NCI-H128 (cell line): Measurements from ENCODE around the gene KITLG.
"Not testable (repeated sequence)": the region's sequence is repeated elsewhere in the genome, so short reads cannot be mapped to it uniquely, and the experiment has no call there.

Experiments
- DNase-seq: peaks from one replicate; lab custom pipeline; 2025; ENCODE audit not compliant: unreplicated experiment; lab: John Stamatoyannopoulos, UW

The KITLG gene

GRCh38 chr12:88576866-88577265 is 3.4 kb downstream of the KITLG start:
- DNase-seq = no peak

- DNase-seq = no peak
These were observed 4.8 kb downstream of the KITLG start for GRCh38 chr12:88575361-88575970.

GRCh38 chr12:88574278-88574677 is 6.0 kb downstream of the KITLG start:
- DNase-seq = no peak

- DNase-seq = no peak
These were observed 6.7 kb downstream of the KITLG start for GRCh38 chr12:88573583-88573982.

GRCh38 chr12:88572781-88573549 is 7.3 kb downstream of the KITLG start:
- no peak for DNase-seq

GRCh38 chr12:88571543-88571942 is 8.7 kb downstream of the KITLG start:
- no peak for DNase-seq

GRCh38 chr12:88570103-88570502 is 10.2 kb downstream of the KITLG start:
- DNase-seq = no peak

- DNase-seq = no peak
These were observed 13.8 kb downstream of the KITLG start for GRCh38 chr12:88566430-88566829.

GRCh38 chr12:88562846-88563582 is 17.3 kb downstream of the KITLG start:
- DNase-seq = no peak

GRCh38 chr12:88562151-88562550 is 18.1 kb downstream of the KITLG start:
- no peak for DNase-seq

GRCh38 chr12:88559772-88560171 is 20.5 kb downstream of the KITLG start:
- DNase-seq = no peak

GRCh38 chr12:88559199-88559598 is 21.1 kb downstream of the KITLG start:
- DNase-seq = no peak

- DNase-seq = no peak
These were observed 21.9 kb downstream of the KITLG start for GRCh38 chr12:88558340-88558867.

- DNase-seq = no peak
These were observed 24.0 kb downstream of the KITLG start for GRCh38 chr12:88556213-88556774.

- DNase-seq = peak; percentile 63
These were observed 26.2 kb downstream of the KITLG start for GRCh38 chr12:88553941-88554658.

GRCh38 chr12:88552610-88553079 is 27.6 kb downstream of the KITLG start:
- no peak for DNase-seq

- no peak for DNase-seq
These were observed 30.3 kb downstream of the KITLG start for GRCh38 chr12:88549929-88550328.

GRCh38 chr12:88547949-88548348 is 32.3 kb downstream of the KITLG start:
- DNase-seq = not testable (repeated sequence)

- DNase-seq = no peak
These were observed 33.4 kb downstream of the KITLG start for GRCh38 chr12:88546853-88547252.

- no peak for DNase-seq
These were observed 34.0 kb downstream of the KITLG start for GRCh38 chr12:88546226-88546625.
